Loucy (cell line): ENCODE data around the gene ERP44.

ENCODE experiments used
- EZH2phosphoT487 ChIP-seq: fragments of 200-600 bp; IDR thresholded peaks from 2 replicates; pipeline ENCODE4 v1.6.1; 2018; ENCODE audit warnings: antibody characterized with exemption, mild to moderate bottlenecking, moderate library complexity, borderline replicate concordance
- TF ChIP-seq, protein P1 (sequence below): fragments of 200-600 bp; sonication (generic); conservative IDR thresholded peaks from 2 replicates; pipeline ENCODE4 v1.5.1; 2014; ENCODE audit warnings: mild to moderate bottlenecking, antibody characterized with exemption, low read length

DNA sequence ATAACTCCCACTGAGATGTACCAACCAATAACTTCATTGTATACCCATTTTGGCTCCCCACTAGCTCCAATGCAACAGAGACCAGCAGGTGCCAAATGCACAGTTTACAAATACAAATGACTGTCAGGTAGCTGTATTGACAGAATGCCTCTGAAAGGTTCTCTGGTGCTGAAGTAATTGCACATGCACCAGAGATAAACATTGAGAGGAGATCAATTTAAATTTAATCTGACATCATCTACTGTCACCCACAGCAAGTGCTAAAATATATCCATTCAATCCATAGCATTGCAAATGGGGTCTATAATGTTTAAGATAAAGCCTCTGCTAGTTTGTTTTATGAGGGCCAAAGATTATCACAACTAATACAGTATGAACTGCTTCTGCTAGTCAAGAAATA, 112.2 kb downstream of the ERP44 start:
- TF ChIP-seq, protein P1, sequence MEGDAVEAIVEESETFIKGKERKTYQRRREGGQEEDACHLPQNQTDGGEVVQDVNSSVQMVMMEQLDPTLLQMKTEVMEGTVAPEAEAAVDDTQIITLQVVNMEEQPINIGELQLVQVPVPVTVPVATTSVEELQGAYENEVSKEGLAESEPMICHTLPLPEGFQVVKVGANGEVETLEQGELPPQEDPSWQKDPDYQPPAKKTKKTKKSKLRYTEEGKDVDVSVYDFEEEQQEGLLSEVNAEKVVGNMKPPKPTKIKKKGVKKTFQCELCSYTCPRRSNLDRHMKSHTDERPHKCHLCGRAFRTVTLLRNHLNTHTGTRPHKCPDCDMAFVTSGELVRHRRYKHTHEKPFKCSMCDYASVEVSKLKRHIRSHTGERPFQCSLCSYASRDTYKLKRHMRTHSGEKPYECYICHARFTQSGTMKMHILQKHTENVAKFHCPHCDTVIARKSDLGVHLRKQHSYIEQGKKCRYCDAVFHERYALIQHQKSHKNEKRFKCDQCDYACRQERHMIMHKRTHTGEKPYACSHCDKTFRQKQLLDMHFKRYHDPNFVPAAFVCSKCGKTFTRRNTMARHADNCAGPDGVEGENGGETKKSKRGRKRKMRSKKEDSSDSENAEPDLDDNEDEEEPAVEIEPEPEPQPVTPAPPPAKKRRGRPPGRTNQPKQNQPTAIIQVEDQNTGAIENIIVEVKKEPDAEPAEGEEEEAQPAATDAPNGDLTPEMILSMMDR = no peak
- no peak for TF ChIP-seq EZH2phosphoT487
